ENCODE results near the gene CCL25.
"Not testable (repeated sequence)": the region's sequence is repeated elsewhere in the genome, so short reads cannot be mapped to it uniquely, and the experiment has no call there.

CCL25 gene

GRCh38 chr19:8021374-8021773 lies 31.2 kb upstream of the CCL25 start:
- no peak overlapping the region for H3K4me3 ChIP-seq (ENCODE audit: low read depth, low read length)

DNA sequence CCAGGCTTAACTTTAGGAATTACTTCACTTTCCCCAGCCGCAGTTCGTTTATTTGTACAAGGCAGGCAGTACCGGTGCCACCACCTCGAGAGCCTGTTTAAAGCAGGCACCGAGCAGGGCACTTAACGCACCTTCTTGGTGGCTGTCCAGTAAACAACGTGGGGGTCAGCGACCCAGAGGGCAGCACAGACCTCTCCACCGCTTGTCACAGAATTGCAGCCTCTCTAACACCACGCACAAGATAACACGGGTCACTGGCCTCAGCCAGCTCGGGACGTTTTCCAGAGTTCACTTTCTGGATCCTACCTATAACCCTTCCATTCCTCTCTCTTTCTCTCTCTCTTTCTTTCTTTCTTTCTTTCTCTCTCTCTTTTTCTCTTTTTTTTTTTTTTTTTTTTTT lies 30.3 kb upstream of the CCL25 start:
- H3K4me3 ChIP-seq (ENCODE audit: low read depth, low read length): no peak overlapping the region
- TF ChIP-seq, protein P1, sequence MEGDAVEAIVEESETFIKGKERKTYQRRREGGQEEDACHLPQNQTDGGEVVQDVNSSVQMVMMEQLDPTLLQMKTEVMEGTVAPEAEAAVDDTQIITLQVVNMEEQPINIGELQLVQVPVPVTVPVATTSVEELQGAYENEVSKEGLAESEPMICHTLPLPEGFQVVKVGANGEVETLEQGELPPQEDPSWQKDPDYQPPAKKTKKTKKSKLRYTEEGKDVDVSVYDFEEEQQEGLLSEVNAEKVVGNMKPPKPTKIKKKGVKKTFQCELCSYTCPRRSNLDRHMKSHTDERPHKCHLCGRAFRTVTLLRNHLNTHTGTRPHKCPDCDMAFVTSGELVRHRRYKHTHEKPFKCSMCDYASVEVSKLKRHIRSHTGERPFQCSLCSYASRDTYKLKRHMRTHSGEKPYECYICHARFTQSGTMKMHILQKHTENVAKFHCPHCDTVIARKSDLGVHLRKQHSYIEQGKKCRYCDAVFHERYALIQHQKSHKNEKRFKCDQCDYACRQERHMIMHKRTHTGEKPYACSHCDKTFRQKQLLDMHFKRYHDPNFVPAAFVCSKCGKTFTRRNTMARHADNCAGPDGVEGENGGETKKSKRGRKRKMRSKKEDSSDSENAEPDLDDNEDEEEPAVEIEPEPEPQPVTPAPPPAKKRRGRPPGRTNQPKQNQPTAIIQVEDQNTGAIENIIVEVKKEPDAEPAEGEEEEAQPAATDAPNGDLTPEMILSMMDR (IDR thresholded peaks at IDR 0.05; ENCODE audit: borderline replicate concordance, insufficient read depth, low read depth, low read length): no peak

More at GRCh38 chr19:8021374-8021773, 31.2 kb upstream of the CCL25 start:
- TF ChIP-seq, protein P1 (IDR thresholded peaks at IDR 0.05; ENCODE audit: borderline replicate concordance, insufficient read depth, low read depth, low read length): no peak

DNA sequence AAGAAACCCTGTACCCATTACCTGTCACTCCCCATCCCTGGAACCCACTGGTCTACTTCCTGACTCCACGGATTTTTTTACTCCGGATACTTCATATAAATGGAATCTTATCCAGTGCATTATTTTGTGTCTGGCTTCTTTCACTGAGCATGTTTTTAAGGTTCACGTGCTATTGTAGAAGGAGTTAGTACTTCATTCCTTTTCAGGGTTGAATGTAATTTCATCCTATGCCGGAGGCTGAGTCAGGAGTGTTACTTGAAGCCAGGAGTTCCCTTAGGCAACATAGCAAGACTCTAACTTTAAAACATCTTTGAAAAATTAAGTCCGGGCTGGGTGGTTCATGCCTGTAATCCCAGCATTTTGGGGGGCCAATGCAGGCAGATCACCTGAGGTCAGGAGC lies 29.2 kb upstream of the CCL25 start:
- no peak overlapping the region for H3K4me3 ChIP-seq (ENCODE audit: low read depth, low read length)
- TF ChIP-seq, protein P1 (IDR thresholded peaks at IDR 0.05; ENCODE audit: borderline replicate concordance, insufficient read depth, low read depth, low read length): no peak

- H3K4me3 ChIP-seq (ENCODE audit: low read depth, low read length): not testable (repeated sequence)
Observed at GRCh38 chr19:8024256-8024655, 28.3 kb upstream of the CCL25 start.

- no peak overlapping the region for H3K4me3 ChIP-seq (ENCODE audit: low read depth, low read length)
- TF ChIP-seq, protein P1 (IDR thresholded peaks at IDR 0.05; ENCODE audit: borderline replicate concordance, insufficient read depth, low read depth, low read length): no peak
Observed at GRCh38 chr19:8025316-8025715, 27.2 kb upstream of the CCL25 start.

DNA sequence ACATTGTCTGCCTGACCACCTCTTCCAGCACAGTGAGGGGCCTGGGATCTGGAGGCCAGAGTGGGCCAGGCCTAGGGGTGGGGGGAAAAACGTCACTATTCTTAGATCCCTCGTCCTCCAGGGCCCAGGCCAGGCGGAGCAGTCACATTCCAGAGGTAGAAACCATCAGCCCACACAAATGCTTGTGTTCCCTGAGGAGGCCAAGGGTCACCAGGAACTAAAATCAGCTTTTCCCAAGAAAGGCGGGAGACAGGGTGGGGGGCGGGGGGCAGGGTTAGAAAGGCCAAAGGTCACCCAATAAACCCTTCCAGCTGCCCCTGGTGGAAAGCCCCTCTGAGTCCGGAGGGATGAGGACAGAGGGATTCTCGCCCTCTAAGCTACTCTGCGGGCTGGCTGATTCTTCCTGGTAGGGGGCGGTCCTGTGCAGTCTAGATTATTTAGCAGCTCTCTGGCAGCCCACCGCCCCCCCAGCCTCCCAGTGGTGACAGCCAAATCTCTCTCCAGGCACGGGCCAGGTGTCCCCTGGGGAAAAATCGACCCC lies 23.5 kb upstream of the CCL25 start:
- H3K4me3 ChIP-seq (ENCODE audit: low read depth, low read length): no peak overlapping the region
- TF ChIP-seq, protein P1 (IDR thresholded peaks at IDR 0.05; ENCODE audit: borderline replicate concordance, insufficient read depth, low read depth, low read length): no peak

GRCh38 chr19:8030960-8031359 lies 21.6 kb upstream of the CCL25 start:
- H3K4me3 ChIP-seq (ENCODE audit: low read depth, low read length): no peak overlapping the region
- TF ChIP-seq, protein P1 (IDR thresholded peaks at IDR 0.05; ENCODE audit: borderline replicate concordance, insufficient read depth, low read depth, low read length): no peak

DNA sequence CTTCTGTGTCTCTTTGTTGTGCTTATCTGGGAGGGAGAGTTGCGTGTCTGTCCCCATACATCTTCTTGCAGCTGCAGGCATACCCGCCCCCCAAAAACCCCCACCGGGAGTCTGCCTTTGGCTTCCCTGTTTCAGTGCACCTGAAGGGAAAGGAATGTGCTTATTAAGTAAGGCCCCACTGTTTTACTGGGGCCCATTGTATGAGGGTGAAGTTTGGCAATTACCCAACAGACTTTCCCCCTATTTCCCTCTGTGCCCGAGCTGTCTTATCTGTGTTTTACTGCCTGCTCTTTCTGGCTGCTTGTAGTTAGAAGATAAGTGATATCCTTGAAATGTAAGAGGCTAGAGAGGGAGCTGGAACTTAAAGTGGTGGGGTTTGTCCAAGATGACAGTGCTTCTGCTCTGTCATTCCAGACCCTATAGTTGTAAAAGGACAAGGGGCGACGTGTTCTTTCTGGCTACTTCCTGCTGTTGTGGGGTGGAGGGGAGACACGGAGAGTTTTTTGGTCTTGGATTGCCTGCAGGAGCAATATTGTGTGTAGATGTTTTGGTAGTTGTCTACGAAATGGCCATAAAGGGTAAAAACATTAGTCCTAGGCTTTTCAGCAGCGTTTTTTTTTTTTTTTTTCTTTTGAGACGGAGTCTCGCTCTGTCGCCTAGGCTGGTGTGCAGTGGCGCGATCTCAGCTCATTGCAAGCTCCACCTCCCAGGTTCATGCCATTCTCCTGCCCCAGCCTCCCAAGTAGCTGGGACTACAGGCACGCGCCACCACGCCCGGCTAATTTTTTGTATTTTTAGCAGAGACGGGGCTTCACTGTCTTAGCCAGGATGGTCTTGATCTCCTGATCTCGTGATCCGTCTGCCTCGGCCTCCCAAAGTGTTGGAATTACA lies 19.0 kb upstream of the CCL25 start:
- not testable (repeated sequence) for H3K4me3 ChIP-seq (ENCODE audit: low read depth, low read length)

Measured in GM12875 (cell line).